HG03280 (cell line): ENCODE results near the gene CEP72.

ENCODE experiments used
- ATAC-seq: cut with Tn5 transposase; IDR thresholded peaks from one replicate; pipeline ENCODE4 v1.9.1; 2021; ENCODE audit warnings: mild to moderate bottlenecking, moderate library complexity; ENCODE audit not compliant: unreplicated experiment

The CEP72 gene

DNA sequence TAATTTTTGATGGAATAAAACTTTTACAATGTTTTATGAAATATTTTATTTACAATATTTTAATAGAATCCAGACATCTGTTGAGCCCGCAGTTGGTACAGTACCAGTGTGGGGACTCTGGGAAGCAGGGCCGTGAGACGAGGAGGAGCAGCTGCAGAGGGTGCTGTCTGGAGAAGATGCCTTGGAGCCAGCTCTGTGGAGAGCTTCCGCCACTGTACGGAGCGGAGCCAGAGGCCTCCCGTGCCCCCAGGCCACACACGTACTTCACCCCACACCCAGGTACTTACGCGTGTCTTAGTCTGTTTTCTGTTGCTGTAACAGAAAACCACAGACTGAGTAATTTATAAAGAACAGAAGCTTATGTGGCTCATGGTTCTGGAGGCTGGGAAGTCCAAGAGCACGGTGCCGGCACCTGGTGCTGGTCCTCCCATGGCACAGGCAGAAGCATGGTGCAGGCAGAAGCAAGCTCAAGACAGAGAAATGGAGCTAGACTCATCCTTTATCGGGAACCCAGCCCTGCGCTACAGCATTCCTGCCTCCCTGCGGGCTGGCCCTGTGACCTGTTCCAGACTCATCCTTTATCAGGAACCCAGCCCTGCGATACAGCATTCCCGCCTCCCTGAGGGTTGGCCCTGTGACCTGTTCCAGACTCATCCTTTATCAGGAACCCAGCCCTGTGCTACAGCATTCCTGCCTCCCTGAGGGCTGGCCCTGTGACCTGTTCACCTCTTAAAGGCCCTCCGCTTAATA is 23.3 kb downstream of the CEP72 start:
- ATAC-seq: no peak

DNA sequence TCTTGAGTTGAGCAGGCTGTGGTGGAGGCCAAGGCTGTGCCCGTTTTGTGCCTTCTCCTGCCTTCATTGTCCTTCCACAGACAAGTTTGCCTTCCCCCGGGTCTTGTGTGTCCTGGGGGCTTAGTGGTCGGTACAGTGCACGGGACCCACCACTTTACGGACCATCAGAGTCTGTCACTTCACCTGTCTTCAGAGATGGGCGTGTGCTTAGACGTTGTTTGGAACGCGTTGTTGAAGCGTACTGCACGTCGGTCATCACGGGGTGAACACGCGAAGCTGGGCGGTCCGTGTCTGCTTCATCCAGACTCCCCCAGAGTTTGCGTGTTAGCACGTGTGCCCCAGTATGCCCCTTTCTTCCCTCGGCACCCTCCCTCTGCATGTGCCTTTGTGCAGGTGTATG is 24.8 kb downstream of the CEP72 start:
- no peak for ATAC-seq

DNA sequence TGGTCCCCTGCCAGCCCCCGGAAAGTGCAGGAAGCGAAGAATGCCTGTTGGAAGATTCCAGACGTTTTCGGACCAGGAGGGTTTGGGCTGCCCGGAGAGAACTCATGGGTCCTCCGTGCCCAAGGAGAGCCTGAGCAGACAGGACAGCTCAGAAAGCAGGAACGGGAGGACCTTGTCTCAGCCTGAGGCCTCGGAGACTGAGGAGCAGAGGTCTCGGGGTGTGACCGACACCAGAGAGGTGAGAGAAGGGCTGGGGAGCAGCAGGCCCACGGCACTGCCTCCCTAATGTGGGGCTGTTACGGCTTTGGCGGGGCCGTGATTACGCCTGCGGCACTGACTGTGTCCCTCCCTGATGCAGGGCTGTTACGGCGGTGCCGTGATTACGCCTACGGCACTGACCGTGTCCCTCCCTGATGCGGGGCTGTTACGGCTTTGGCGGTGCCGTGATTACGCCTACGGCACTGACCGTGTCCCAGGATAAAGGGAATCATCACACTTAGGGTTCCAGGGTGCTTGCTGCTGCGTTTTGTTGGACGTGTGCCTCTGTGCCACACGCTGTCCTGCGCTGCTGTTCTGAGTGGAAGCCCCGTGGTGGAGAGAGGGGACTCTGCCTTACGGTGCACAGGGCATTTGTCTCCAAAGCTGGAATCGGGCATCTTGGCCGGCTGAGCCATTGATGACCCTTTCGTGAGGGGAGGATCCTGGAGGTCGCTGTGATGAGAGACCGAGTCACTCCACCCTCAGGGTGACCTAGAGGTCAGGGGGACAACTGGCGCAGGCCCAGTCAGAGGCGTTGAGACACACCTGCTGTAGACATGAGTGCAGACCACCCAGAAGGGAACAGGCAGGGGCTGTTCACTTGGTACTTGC is 25.7 kb downstream of the CEP72 start:
- no peak for ATAC-seq

DNA sequence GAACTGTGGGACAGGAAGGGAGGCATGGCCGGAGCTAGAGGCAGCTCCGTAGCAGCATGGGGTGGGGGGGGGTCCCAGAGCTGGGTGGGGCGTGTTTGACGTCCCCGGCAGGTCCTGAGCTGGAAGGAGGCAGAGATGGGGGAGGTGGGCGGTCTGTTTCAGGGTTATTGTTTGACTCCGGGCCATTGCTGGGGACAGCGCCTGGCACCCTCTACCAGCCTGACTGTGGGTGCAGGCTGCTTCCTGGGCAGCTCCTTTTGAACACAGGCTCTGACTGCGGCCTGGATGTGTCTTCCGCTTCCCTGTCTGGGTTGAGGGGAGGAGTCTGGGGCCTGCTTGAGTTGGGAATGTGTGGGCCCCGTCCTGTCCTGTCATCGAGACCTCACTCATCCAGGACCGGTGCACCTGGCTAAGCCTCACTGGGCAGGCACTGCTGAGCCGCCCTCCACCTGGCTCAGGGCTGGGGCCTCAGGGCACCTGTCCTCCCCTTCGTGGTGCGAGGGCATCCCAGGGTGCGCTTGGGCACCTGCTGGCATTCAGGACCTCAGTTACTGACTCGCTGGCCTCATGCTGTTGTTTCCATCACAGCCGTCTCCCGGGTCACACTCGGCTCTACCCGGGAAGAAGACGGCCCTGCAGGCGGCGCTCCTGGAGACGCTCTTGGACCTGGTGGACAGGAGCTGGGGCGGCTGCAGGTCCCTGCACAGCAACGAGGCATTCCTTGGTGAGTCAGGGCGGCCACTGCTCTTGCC is 26.5 kb downstream of the CEP72 start:
- no peak for ATAC-seq

DNA sequence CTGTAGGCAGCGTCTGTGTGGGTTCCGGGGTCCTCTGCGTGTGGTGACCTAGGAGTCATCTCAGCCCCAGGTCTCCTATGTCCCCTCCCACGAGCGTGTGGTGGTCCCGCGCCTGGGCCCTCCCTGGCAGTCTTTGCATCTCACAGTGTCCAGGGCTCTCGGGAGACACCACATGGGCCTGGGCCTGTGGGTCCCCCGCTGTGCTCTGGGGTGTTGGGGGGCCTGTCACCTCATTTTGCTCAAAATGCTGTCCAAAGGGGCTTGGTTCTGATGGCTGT is 27.1 kb downstream of the CEP72 start:
- ATAC-seq: no peak

DNA sequence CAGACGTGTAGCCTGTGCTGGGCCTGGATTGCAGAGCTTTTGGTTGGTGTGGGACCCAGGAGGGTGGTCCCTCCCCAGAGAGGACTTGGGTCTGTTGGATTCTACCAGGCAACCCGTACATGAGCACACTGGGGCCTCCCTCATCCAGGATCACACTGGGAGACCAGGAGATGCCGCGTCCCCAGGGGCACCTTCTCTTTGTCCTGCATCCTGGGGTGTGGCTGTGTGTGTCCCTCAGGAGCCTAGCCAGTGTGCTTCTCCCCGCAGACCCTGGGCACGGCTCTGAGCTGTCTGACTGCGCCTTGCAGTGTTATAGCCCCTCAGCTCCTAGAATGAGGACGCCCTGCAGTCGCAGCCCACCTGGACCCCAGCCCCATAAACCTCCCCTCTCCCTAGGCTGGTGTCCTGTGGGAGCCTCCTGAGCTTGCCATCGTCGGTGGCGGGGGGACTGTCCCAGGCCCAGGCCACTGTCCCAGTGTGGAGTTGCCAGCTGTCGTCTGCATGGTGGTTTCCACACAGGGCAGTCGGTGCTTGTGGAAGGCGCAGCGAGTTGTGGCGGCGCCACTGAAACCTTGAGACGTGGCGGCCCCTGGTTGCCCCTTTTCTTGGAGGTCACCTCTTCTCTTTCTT is 27.6 kb downstream of the CEP72 start:
- no peak for ATAC-seq

DNA sequence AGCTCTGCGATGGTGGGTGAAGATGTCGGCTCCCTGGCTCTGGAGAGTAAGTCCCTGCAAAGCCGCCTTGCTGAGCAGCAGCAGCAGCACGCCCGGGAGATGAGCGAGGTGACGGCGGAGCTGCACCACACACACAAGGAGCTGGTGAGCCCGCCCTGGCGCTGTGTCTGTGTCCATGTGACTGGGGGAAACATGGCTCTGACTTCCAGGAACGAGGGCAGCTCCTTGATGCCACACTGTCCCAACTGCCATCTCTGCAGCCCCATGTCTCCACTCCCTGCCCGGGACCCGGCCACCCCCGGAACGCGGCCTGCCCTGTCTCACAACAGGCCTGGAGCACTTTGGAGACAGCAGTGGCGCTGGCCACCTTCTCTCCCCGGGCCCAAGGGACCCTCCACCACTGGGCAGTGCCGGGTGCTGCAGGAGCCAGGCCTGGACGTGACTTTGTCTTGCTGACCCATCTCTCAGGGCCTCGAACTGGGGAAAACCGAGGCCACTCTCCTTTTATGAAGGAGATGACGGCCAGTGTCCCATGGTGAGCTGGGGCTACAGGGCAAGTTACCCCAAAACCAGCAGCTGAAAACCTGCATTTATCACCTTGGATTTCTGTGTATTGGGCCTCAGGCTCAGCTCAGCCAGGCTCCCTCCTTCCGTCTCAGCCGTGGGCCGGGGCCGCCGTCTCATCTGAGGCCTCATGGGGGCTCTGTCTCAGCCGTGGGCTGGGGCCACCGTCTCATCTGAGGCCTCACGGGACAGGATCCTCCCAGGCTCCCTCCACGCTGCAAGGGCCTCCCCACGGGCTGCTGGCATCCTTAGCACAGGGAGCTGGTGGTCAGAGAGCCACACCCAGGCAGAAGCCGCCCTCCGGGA is 28.6 kb downstream of the CEP72 start:
- no peak for ATAC-seq

DNA sequence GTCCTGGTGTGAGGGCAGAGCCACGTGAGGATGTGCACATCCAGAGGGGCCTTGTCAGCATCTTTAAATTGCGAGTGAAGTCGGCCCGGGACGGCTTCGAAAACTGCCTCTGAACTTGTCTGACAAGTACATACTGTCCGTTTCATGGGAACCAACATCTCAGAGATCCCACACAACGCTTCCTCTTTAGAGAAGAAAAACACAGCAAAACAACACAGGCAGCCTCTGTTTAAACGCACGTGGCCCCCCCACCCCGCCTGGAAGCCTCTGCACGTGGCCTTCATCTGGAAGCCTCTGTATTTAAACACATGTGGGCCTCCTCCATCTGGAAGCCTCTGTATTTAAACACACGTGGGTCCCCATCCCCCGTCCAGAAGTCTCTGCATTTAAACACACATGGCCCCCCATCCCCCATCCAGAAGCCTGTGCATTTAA is 29.2 kb downstream of the CEP72 start:
- ATAC-seq: no peak

DNA sequence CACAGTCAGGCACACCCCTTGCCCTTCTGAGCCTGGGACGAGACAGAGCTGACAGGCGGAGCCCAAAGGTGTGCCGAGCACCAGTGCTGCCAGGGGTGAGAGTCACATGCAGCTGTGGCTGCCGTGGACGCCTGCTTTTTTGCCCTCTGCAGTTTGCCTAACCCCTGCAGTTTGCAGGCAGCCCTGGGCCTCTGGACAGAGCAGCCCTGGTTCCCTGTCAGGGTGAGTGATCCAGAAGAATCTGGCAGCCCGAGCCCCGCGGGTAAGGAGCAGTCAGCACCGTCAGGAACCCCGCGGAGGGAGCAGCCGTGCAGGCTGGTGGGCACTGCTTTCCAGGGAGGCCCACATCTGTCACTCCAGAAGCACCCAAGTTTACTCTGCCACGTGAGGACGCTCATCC is 30.3 kb downstream of the CEP72 start:
- ATAC-seq: no peak

DNA sequence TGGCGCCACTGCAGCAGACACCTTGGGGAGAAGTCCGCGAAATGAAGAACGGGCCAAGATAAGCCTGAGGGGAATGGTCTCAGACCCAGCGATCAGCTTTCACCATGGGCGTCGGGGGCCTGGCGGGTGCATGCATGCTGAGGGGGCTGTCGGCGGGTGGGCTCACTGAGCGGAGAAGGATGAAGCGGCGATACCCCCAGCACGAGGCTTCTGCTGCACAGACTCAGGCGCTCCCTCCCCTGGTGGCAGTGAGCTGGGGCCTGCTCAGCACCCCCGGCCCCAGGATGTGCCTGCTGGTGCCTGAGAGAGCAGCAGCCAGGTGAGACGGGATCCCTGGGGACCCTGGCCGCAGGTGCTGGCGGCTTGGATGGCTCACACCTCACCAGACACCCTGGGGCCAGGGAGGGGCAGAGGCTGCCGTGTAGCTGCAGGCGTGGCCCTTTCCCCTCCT is 31.2 kb downstream of the CEP72 start:
- no peak for ATAC-seq

DNA sequence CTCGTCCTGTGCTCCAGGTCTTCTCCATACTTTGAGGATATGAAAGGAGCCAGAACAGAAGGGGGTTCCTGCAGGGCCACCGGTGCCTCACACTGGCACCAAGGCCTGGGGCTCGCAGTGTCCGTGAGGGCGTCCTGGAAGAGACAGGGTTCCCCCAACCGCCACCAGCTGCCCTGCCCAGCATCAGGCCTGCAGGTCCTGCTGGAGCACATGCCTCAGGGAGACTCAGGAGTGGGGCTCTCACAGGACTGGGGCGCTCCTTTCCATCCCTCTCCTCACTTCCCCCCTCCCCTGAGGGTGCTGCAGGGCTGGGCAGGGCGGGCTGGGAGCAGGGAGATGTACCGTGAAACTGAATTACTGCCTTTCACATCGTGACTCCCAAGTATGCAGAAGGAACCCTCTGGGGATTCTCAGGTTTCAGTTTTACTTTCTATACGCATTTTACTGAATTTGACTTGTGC is 31.7 kb downstream of the CEP72 start:
- ATAC-seq: no peak

DNA sequence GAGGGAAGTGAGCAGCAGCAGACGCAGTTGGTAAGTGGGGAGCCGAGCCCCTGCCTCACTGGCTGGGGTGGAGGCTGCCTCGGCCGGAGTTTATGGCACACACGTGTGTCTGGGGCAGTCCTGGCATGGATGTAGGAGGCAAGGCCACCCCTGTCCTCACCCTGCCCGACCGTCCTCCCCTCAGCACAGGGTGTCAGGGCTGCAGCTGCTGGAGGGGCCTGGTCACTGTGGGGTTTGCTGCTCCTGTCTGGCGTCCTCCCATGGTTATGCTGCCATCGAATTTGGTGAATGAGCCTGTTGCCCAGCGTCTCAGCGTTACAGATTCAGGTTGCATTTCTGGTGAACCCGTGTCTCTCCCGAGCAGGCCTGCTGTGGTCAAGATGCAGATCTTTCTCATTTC is 32.4 kb downstream of the CEP72 start:
- no peak for ATAC-seq

DNA sequence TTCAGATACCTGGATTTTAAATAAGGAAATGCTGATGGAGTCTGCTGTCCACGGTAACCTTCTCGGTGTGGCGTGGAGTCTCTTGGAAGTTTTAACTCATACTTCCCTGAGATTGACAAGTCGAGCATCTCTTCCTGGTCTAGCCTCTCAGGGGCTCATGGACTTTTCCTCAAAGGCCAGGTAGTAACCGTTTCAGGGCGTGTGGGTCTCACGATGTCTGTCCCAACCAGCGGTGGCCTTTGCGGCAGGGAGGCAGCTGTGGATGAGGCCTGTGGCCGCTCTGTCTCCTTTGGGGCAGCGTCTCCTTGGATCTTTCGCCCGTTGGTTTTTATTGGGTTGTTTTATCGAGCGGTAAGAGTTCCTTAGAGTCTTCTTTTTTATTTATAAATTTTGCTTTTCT is 32.8 kb downstream of the CEP72 start:
- ATAC-seq: no peak

DNA sequence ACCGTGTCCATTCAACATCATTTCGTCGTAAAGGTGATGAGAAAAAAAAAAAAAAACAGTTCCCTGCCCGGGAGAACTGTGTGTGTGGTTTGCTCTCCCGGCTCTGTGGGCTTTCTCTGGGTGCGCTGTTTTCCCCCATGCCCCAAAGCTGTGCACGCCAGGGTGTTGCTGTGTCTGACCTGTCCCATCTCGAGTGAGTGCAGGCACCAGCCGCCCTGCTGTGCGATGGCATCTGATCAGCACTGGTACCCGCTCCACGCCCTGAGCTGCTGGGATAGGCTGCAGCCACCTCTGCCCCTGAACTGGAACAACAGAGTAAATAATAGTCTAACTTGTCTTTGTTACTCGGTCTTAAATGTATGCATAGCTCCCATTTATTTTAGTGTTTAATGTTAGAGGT is 33.3 kb downstream of the CEP72 start:
- ATAC-seq: no peak

DNA sequence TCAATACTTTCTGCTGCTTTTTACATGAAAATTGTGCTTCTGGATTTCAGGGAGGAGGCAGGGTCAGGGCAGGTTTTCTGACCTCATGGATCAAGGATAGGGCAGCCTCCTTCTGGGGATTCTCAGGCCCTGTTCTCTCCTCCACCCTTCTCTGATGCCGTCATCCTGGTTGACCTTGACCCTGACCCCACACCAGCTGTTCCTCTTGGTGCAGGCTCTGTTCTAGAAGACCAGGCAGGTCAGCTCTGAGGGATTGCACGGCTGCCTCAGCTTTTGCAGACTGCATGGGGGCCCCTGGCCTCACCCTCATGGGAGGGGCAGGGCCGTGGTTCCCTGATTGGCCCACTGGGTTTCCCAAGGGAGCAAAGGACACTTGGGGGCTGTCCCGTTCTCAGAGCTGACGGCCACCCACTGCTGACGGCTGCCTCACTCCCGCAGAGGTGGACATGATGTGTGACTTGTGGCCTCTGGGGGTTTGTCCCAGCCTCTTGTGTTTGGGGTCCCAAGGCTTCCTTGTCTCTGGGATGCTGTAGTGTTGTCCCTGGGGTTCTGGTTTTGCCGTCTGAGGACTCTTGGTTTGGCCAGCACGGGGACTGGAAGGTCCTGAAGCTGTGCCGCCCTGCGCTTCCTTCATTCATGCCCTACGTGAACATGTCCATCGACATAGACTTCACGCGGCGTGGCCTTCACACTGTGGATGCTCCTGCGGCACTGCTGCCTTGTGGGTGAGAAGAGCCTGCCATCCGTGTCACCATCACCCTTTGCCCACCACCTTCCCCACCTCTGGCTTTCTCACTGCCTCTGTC is 34.5 kb downstream of the CEP72 start:
- ATAC-seq: no peak

DNA sequence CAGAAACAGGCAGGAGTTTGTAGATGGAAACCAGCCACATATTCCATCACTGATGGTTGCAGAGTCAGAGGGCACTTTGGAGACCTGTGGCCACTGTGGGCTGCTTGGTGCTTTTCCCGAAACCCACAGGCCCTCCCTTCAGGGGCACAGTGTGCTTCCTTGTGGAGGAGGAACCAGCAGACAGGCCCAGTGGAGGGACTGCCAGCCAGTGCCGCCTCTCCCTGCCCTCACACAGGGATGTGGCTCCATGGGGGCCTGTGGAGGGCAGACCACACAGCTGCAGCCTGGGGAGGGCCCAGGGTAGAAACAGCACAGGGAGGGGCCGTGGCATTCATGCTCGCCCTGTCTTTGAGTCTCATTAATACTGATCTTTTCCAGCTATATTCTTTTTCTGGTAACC is 35.2 kb downstream of the CEP72 start:
- no peak for ATAC-seq

DNA sequence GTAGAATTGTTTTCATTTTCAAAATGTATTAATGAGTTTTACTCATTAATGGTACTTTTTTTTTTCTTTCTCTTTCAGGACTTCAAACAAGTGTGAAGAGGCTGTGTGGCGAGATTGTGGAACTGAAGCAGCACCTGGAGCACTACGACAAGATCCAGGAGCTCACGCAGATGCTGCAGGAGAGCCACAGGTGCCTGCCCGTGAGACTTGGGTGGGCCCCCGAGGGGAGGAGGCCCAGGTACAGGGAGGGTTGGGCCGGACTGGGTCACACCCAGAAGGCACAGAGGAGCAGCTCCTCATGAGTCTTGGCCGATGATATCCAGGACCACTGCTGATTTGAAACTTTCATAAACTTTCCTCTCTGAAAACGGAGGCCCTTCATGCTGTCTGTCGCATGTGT is 35.6 kb downstream of the CEP72 start:
- no peak for ATAC-seq

DNA sequence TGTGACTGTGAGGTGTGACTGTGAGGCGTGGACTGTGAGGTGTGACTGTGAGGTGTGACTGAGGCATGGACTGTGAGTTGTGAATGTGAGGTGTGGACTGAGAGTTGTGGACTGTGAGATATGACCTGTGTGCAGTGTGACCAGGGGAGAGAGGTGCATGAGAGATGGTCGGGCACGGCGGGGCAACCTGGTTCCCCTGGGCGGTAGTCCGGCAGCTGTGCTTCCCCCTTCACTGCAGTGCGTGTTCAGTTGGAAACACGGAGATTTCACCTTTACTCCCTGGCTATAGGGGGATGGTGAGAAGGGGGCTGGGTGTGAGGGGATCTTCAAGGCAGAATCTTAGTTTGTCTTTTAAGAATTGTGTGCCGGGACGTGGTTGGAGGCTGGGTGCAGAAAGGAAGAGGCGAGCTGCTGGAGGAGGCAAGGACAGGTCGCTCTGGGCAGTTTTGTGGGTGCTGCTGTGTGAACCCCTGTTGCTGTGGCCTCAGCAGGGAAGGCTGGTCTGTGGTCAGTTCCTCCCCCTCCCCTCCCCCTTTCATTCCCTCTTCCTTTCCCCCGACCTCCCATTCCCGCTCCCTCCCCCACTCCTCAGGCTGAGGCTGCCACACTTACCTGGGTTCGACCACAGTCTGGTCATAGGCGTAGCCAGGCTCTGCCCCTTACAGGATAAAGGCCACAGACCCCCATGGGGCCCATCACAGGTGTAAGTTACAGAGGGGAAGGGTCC is 39.3 kb downstream of the CEP72 start:
- ATAC-seq: no peak

DNA sequence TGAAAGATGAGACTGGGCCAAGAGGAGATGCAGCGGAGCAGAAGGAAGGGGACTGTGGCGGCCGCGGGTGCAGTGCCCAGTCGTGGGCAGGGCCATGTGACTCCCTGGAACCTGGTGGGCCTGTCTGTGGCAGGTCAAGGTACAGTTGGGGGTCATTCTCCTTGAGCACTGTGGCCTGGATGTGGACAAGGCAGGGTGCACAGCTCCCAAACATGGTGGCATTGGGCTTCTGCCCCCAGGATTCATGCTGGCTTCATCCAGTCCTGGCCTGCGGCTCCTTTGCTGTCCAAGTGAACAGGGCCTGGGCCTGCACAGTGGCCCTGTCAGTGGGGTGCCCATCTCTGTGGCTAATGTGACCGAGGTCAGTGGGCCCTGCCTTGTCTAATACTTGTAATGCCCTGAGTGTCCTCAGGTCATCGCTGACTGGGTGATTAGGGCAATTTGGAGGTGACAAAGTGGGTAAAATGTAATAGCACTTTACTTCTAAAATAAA is 39.9 kb downstream of the CEP72 start:
- no peak for ATAC-seq
